BJ (cell line): ENCODE results near the gene GOLT1A. TPM values are rescaled to one million over a fixed set of nuclear protein-coding genes. Genes with fewer than 3 reads are reported as not detected.
A peak's percentile ranks its signal among the peaks of the same experiment; 100 is the strongest.

Experiments
- CTCF ChIA-PET: fragments of 350-600 bp; formaldehyde crosslinking; extraction: SDS; loops from one replicate; lab custom pipeline; 2021; ENCODE audit warnings: antibody characterized with exemption, inconsistent platforms; lab: Yijun Ruan, JAX
- POLR2A ChIA-PET: fragments of 300-600 bp; sonication (Branson Sonifier 250); formaldehyde crosslinking; extraction: SDS; loops from one replicate; lab custom pipeline; 2021; ENCODE audit warnings: antibody characterized with exemption; lab: Charles Lee
- DNase-seq: peaks from one replicate; pipeline ENCODE4 v3.0.0-alpha.2; 2011; ENCODE audit warnings: low read depth
- H3K27me3 ChIP-seq: 2 replicates; pipeline ENCODE4 v1.6.0; 2011; ENCODE audit warnings: low read length; ENCODE audit not compliant: control insufficient read depth, insufficient read depth
- H3K36me3 ChIP-seq: 2 replicates; pipeline ENCODE4 v1.5.1; 2011; ENCODE audit warnings: low read length; ENCODE audit not compliant: control insufficient read depth, insufficient read depth
- H3K4me3 ChIP-seq: 2 replicates; pipeline ENCODE4 v1.5.1; 2011; ENCODE audit warnings: low read depth, mild to moderate bottlenecking, control low read depth, low read length
- polyA plus RNA-seq: library from polyadenylated mRNA; depleted of rRNA; stranded (reverse); fragments of >200 nt; gene quantifications from 2 replicates; pipeline ENCODE4 v1.2.3, GENCODE V29; 2011
- TF ChIP-seq, protein P1 (sequence below): IDR thresholded peaks from 2 replicates; pipeline ENCODE4 v1.5.1; 2011; ENCODE audit warnings: low read depth, mild to moderate bottlenecking, control low read depth, inconsistent platforms, low read length, moderate library complexity; ENCODE audit not compliant: insufficient read depth

GOLT1A gene
- polyA plus RNA-seq, 1 experiment, result 0.21 TPM

DNA sequence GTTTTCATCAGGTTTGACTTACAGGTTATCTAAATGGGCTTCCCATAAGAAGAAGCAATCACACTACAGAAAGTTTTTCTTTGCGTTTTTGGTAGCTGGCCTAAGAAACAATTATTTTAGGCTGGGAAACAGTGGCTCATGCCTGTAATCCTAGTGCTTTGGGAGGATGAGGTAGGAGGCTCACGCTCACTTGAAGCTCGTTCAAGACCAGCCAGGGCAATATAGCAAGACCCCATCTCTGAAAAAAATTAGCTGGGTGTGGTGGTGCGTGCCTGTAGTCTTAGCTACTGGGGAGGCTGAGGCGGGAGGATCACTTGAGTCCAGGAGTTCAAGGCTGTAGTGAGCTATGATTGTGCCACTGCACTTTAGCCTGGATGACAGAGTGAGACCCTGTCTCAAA lies 46.1 kb downstream of the GOLT1A start:
- H3K4me3 ChIP-seq, result no peak overlapping the region
- H3K27me3 ChIP-seq, result no peaks in the 10 kb centered on the region
- ChIA-PET POLR2A (no interaction called here), CTCF (interaction anchor here (0.8 to 8.1 kb wide), 10 partner anchors 10 to 297 kb away, joined by 3 to 240 read pairs (median 4); partner anchors contain the start of genes GOLT1A and KISS1)
- H3K36me3 ChIP-seq, result no peaks in the 10 kb centered on the region
- TF ChIP-seq, protein P1, sequence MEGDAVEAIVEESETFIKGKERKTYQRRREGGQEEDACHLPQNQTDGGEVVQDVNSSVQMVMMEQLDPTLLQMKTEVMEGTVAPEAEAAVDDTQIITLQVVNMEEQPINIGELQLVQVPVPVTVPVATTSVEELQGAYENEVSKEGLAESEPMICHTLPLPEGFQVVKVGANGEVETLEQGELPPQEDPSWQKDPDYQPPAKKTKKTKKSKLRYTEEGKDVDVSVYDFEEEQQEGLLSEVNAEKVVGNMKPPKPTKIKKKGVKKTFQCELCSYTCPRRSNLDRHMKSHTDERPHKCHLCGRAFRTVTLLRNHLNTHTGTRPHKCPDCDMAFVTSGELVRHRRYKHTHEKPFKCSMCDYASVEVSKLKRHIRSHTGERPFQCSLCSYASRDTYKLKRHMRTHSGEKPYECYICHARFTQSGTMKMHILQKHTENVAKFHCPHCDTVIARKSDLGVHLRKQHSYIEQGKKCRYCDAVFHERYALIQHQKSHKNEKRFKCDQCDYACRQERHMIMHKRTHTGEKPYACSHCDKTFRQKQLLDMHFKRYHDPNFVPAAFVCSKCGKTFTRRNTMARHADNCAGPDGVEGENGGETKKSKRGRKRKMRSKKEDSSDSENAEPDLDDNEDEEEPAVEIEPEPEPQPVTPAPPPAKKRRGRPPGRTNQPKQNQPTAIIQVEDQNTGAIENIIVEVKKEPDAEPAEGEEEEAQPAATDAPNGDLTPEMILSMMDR, result no peak
- no peak for DNase-seq

DNA sequence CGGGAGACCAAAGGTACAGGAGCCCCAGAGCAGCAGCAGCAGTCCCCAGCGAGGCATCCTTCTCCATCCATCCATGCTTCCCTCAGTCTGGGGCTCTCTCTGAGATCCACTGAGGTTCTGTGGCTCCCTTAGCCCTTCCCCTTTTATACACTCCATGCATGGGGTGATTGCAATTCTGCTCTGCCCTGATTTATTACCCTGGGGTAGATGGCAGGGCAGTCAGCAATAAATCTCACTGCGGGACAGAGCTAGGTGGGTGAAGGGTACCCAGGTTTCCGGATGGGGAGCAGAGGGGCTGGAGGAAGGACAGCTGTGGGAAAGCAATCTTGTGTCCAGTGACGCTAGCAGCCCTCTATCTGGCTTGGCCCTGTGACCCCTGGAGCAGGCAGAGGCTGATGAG lies 47.6 kb downstream of the GOLT1A start, which contains the start of gene REN:
TSS of gene REN (minus strand) at position 119 of the 400 bp plus-strand sequence. CDS start at position 75, 44 bp downstream.
- DNase-seq, result no peak
- ChIA-PET CTCF (interaction anchor here (0.8 to 8.1 kb wide), 7 partner anchors 8 to 265 kb away, joined by 3 to 240 read pairs (median 10); partner anchors contain the start of genes GOLT1A and KISS1), POLR2A (no interaction called here)
- TF ChIP-seq, protein P1, result no peak
- Histone ChIP-seq H3K4me3 (no peak within 1 kb of the TSS), H3K27me3 (no peaks in the 10 kb centered on the region), H3K36me3 (no peaks in the 10 kb centered on the region)

DNA sequence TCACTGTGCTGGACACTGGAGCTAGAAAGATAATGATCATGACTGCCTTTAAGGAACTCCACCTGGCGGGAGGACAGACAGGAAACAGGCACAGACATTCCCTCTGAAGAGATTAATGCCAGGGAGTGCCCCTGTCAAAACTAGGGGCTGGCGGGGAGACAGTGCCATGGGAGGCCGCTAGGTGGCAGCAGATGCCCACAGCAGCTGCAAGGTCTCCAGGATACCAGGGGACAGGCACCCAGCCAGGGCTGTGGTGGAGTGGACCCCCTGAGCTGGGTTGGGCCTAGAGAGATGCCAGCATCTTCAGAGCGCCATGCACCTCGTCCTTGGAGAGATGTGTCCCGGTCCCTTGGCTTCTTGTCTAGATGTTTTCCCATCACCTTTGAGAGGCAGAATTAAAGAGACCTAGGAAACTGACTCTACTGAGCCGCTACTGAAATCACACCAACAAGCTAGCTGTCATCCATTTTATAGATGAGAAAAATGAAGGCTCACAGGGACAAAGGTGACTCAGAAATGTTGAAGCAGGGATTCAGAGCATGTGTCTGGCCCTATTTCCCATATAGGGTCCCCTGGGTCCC lies 51.2 kb downstream of the GOLT1A start:
- POLR2A ChIA-PET, result no interaction called here

DNA sequence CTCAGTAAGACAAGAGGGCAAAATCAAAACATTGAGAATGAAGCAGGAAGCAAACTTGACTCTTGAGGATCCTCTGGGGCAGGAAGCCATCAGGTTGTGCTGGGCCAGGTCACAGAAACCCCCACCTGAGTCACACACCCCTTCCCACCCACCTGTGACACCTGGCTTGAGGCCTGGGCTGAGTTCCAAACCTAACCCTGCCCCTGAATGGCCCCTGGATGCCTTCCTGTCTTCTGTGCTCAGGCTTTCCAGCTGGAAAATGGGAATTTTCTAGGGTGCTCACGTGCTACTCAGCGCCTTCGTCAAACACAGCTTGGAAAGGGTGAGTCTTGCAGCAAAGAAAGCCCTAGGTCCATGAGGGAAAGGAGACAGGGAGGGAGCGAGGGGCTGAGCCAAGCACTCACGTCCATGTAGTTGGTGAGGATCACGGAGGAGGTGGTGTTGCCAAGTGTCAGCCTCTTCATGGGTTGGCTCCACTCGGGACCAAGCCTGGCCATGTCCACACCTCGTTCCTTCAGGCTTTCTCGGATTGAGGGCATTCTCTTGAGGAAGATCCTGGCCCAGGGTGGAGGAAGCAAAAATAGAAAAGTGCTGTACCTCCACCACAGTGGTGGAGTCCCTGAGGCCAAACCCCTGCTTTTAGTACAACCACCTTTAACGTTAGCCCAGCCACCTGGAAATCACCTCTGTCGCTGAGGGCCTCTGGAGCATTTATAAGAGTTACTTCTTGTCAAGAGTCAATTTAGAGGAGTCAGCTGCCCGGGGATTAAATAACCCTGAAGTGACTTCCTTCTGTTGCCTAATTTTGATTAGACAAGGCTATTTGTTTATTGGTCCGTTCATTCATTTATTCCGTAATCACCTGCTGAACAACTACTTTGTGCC lies 51.9 kb downstream of the GOLT1A start:
- no peaks in the 10 kb centered on the region for H3K36me3 ChIP-seq
- no peak for DNase-seq
- POLR2A ChIA-PET, result no interaction called here
- no peaks in the 10 kb centered on the region for H3K27me3 ChIP-seq
- TF ChIP-seq, protein P1, result no peak
- H3K4me3 ChIP-seq, result no peak overlapping the region
- CTCF ChIA-PET, result interaction anchor here (0.6 to 8.1 kb wide), 32 partner anchors 8 to 301 kb away, joined by 3 to 240 read pairs (median 8); partner anchors contain the start of genes GOLT1A, KISS1, PLEKHA6 and SNRPE

More for the DNA sequence above, 51.2 kb downstream of the GOLT1A start:
- no peak overlapping the region for H3K4me3 ChIP-seq
- no peak for DNase-seq
- CTCF ChIA-PET, result interaction anchor here (0.7 to 8.1 kb wide), 34 partner anchors 9 to 302 kb away, joined by 3 to 240 read pairs (median 8); partner anchors contain the start of genes GOLT1A, KISS1, PLEKHA6 and SNRPE
- H3K36me3 ChIP-seq, result no peaks in the 10 kb centered on the region
- no peaks in the 10 kb centered on the region for H3K27me3 ChIP-seq
- TF ChIP-seq, protein P1, result peak; percentile 99

DNA sequence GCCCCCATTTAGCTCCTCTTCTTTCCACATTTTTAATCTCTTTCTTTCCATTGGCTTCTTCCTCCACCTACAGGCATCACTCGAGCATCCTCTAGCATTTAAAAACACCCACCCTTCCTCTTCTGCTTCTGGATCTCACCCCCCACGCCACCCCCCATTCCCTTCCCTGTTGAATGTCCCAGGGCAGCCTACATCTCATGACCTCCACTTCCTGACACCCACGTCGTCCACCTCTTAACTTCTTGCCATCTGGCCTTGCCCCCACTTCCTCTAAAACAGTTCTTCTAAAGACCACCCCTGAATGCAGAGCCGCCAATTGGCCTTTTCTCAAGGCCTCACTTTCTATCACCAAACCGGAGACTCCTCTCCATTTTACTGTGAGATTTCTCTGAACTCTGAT lies 55.8 kb downstream of the GOLT1A start:
- POLR2A ChIA-PET, result no interaction called here
- no peak for DNase-seq
- H3K36me3 ChIP-seq, result no peaks in the 10 kb centered on the region
- TF ChIP-seq, protein P1, result no peak
- CTCF ChIA-PET, result interaction anchor here (1.1 to 3.8 kb wide), 3 partner anchors 49 to 206 kb away, joined by 3 to 33 read pairs (median 4); partner anchors contain the start of gene GOLT1A
- H3K27me3 ChIP-seq, result no peaks in the 10 kb centered on the region; the same call in 1 of the 2 replicates
- no peak overlapping the region for H3K4me3 ChIP-seq
